NCI-H2081 treated with DMSO at 0.1 percent for 48 hours (cell line): ENCODE data around the gene ARHGEF16.

Experiments used
- DNase-seq: peaks from one replicate; lab custom pipeline; 2025; lab: John Stamatoyannopoulos, UW

The ARHGEF16 gene

DNA sequence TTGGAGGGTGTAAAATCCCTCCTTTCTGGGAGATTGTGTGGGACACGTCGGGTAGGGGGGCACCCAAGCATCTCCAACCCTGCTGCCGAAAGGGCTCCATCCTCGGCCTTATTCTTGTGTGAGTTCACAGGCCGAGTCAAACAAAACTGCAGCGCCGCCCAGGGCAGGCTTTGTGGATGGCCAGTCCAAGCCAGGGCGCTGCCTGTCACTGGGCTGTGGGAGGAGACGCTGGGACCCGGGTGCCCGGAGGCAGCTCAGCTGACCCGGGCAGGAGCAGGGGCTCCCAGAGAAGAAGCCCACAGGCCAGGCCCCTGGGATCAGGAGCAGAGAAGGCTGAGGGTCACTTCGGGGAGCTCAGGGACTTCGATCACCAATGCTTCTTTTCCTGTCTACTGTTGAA lies 31.8 kb upstream of the ARHGEF16 start:
- DNase-seq = no peak

DNA sequence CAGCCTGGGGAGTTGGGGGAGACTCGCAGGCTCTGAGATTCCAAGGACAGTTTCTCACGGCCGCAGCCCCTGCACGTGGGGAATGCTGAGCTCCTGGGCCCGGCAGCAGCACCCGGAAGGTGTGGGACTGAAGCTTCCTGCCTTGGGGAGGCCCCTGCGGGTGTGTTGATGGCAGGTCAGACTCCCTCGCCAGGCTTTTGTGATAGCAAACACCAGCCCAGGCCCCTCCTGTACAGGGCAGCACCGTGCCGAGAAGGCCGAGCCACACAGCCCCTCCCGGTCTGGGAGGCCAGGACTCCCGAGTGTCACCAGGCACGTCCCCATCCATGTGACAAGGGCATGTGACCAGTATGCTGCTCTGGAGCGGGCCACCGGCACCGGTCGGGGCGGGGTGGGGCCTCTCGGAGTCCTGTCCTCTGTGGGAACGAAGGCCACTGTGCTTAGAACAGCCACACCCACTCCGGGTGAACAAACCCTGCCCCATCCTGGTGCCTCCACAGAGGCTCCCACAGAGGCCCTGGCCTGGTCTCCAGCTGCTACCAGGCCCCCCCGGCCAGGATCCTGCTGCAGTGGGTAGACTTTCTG lies 31.1 kb upstream of the ARHGEF16 start:
- no peak for DNase-seq

DNA sequence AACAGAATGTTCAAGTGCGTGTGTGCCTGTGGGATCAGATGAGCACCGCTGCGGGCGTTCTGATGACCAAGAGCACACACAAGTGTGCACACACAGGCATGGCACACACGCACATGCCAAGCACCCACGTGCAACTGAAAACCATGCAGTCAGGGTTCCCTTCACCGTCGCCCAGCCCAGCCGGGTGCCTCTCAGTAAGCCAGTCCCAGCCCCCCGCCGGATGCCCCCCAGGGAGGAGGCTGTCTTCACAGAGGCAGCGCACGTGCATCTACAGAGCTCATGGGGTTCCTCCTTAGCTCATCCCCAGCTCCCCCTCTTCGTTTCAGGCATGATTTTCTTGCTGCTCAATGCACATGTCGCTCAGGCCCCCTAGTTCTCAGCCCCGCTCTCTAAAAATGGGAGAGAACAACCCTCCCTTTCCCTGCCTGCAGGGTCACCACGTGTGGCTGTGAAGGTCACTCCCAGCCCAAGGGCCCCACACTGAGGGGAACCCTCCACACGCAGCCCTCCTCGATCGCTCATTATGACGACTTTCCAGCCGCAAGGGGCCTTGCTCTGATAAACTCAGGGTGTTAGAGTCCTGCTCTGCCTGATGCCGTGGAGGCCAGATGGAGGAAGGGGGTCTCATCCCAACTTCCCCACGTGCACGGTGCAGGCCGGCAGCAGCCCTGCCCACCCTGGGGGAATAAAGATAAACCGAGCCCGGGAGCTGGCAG lies 30.4 kb upstream of the ARHGEF16 start:
- DNase-seq = no peak

GRCh38 chr1:3425486-3426215 lies 28.8 kb upstream of the ARHGEF16 start:
- DNase-seq = no peak

GRCh38 chr1:3426956-3427535 lies 27.4 kb upstream of the ARHGEF16 start:
- no peak for DNase-seq

- DNase-seq = no peak
Measured at GRCh38 chr1:3427711-3428704, 26.5 kb upstream of the ARHGEF16 start.

DNA sequence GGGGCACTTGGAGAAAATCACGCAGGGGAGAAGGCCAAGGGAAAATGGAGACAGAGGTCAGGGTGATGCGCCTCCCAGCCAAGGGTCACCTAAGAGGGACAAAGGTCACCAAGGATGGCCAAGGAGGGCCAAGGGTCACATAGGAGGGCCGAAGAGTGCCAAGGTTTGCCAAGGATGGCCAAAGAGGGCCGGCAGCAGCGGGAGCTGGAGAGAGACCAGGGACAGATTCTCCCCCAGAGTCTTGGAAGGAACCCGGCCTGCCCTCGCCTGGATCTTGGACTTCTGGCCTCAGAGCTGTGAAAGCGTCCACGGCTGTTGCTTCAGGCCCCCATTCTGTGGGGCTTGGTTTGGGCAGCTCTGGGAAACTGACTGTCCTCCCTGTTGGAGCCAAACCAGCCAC lies 25.6 kb upstream of the ARHGEF16 start:
- DNase-seq = no peak

DNA sequence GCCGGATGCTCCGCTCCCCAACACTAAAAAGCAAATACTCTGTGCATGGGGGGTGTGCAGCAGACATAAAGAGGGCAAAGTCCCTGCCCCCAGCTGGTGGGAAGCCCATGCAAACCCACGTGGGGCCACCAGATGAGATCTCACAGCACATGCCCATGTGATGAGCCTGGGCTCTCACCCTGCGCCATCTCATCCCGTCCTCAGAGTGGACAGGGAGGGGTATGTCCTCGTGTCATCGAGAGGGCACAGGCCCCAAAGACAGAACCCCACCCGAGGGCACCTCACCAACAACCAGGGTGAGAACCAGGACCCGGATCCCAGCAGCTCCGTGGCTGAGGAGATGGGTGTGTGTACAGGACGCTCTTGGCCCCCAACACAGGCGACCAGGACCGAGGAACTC lies 25.1 kb upstream of the ARHGEF16 start:
- no peak for DNase-seq

- DNase-seq = no peak
Measured at GRCh38 chr1:3429766-3430165, 24.7 kb upstream of the ARHGEF16 start.

- DNase-seq = no peak
Measured at GRCh38 chr1:3430406-3430805, 24.1 kb upstream of the ARHGEF16 start.

- DNase-seq = no peak
Measured at GRCh38 chr1:3430820-3431219, 23.6 kb upstream of the ARHGEF16 start.

DNA sequence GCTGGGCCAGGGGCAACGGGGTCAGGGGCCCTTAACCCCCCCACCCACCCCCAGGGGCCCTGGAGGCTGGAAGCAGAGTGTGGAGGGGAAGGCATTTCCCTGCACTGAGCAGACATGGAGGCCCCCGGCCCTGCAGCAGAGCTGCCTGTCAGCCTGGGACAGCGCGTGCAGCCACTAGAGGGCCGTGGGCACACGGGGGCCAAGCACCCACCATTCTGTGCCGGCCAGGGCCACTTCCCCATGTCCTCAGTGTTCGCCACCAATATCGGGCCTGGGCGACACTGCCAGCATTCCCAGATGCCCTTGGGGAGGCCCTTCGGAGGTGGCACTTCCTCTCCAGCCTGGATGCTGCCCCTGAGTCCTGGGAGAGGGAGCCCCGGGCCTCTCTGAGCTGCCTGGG lies 23.2 kb upstream of the ARHGEF16 start:
- no peak for DNase-seq

DNA sequence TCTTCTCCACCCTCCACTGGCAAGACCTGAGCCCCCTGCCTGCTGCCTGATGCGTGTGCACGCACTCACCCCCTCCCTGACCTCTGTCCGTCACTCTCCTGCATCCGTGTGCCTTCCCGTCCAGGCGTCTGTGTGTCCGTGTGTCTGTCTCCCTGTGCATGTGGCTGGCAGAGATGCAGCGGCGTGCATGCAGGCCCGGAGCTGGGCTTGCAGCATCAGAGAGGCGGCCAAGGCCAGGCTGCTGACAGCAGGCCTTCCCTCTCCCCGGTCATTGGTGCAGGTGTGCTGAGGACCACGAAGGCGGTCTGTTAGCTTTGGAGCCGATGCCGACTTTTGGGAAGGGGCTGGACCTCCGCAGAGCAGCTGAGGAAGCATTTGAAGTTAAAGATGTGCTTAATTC lies 22.8 kb upstream of the ARHGEF16 start:
- no peak for DNase-seq

GRCh38 chr1:3432306-3432705 lies 22.2 kb upstream of the ARHGEF16 start:
- no peak for DNase-seq

DNA sequence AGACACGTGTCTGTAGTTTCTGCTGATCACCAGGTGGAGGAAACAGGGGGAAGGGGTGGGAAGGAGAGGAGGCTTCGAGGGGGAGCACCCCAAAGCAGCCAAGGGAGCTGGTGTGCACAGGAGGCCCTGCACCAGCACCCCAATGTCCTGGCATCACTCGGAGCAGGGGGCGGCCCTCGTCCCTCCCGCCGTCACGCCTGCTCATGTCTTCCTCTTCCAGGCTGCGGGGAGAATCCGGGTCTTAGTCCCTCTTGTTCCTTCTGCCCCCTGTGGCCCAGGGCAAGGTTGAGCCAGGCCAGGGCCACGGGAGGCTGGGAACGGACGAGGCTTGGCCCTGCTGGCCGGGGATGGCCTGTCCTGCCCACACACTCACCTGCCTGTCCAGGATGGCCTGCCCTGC lies 21.4 kb upstream of the ARHGEF16 start:
- no peak for DNase-seq

- no peak for DNase-seq
Measured at GRCh38 chr1:3433596-3434320, 20.7 kb upstream of the ARHGEF16 start.

GRCh38 chr1:3434406-3435110 lies 19.9 kb upstream of the ARHGEF16 start:
- no peak for DNase-seq

GRCh38 chr1:3435666-3436065 lies 18.8 kb upstream of the ARHGEF16 start:
- no peak for DNase-seq

DNA sequence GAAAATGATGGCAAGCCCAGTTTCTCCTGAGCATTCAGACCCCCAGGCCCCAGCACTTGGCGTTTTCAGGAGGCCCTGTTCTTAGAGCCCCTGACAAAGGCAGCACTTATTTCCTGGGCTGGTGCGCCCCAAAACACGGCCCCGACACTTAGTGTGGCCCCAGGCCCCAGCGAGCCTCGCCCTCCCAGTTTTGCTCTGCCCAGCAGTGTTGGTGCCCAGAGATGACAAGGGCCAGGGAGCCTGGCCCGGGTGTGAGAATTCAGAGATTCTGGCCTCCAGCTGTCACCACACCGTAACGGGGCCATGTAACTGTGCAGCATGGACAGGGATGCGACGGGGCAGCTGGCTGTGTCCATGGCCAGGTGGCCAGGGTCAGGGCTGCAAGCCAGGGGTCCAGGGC lies 18.0 kb upstream of the ARHGEF16 start:
- DNase-seq = no peak

GRCh38 chr1:3436901-3437300 lies 17.6 kb upstream of the ARHGEF16 start:
- DNase-seq = no peak
